GM12892 (cell line): ENCODE data around the gene SRI.

Experiments used
- DNase-seq: peaks from one replicate; pipeline ENCODE4 v3.0.0; 2011; ENCODE audit not compliant: insufficient read length
- FAIRE-seq: peaks from 2 replicates; lab custom pipeline; 2011; peaks lifted over from hg19 to GRCh38; lab: Jason Lieb, UNC
- POLR2A ChIP-seq: IDR thresholded peaks from 2 replicates; pipeline ENCODE4 v1.6.1; 2011; ENCODE audit warnings: low read depth, low read length, control low read depth
- POLR2AphosphoS5 ChIP-seq: IDR thresholded peaks from 2 replicates; pipeline ENCODE4 v1.6.1; 2011; ENCODE audit warnings: low read depth, low read length, control low read depth
- TAF1 ChIP-seq: IDR thresholded peaks from 2 replicates; pipeline ENCODE4 v1.6.1; 2011; ENCODE audit warnings: low read depth, mild to moderate bottlenecking, control low read depth, low read length, borderline replicate concordance

Gene SRI

GRCh38 chr7:88253640-88254039, 33.8 kb upstream of the SRI start:
- DNase-seq: no peak
- no peak for FAIRE-seq
- TF ChIP-seq TAF1 (no peak), POLR2A (no peak), POLR2AphosphoS5 (no peak)

- DNase-seq (no peak), FAIRE-seq (no peak)
- no peak for TF ChIP-seq POLR2AphosphoS5
- TF ChIP-seq POLR2A: no peak
- no peak for TF ChIP-seq TAF1
These were observed 24.4 kb upstream of the SRI start for GRCh38 chr7:88244258-88244657.

GRCh38 chr7:88243345-88243909, 23.6 kb upstream of the SRI start:
- DNase-seq (no peak), FAIRE-seq (peak; percentile 81)
- TF ChIP-seq POLR2A (no peak), POLR2AphosphoS5 (no peak), TAF1 (no peak)

GRCh38 chr7:88239852-88240251, 20.0 kb upstream of the SRI start:
- TF ChIP-seq POLR2A (no peak), POLR2AphosphoS5 (no peak), TAF1 (no peak)
- DNase-seq: no peak
- FAIRE-seq: no peak

GRCh38 chr7:88233828-88234227, 14.0 kb upstream of the SRI start:
- no peak for TF ChIP-seq TAF1
- TF ChIP-seq POLR2A: no peak
- no peak for TF ChIP-seq POLR2AphosphoS5
- no peak for DNase-seq
- no peak for FAIRE-seq

GRCh38 chr7:88230646-88231045, 10.8 kb upstream of the SRI start:
- FAIRE-seq (no peak), DNase-seq (no peak)
- TF ChIP-seq POLR2AphosphoS5: no peak

GRCh38 chr7:88229302-88229995, 9.6 kb upstream of the SRI start:
- TF ChIP-seq POLR2A: no peak
- TF ChIP-seq POLR2AphosphoS5: no peak
- TF ChIP-seq TAF1: no peak
- FAIRE-seq (no peak), DNase-seq (no peak)

GRCh38 chr7:88226886-88227516, 7.2 kb upstream of the SRI start:
- no peak for FAIRE-seq

GRCh38 chr7:88226201-88226600, 6.4 kb upstream of the SRI start:
- FAIRE-seq: no peak
- TF ChIP-seq POLR2AphosphoS5: no peak
- TF ChIP-seq POLR2A: no peak
- no peak for TF ChIP-seq TAF1
- DNase-seq: no peak

More at GRCh38 chr7:88226886-88227516, 7.2 kb upstream of the SRI start:
- no peak for DNase-seq
- TF ChIP-seq POLR2AphosphoS5: no peak
- no peak for TF ChIP-seq TAF1
- TF ChIP-seq POLR2A: no peak

- FAIRE-seq: no peak
- DNase-seq: no peak
- TF ChIP-seq POLR2A (no peak), TAF1 (no peak), POLR2AphosphoS5 (no peak)
These were observed 4.9 kb upstream of the SRI start for GRCh38 chr7:88224601-88225275.

GRCh38 chr7:88223265-88223664, 3.4 kb upstream of the SRI start:
- no peak for FAIRE-seq

More at GRCh38 chr7:88223265-88223664, 3.4 kb upstream of the SRI start:
- DNase-seq: no peak
- TF ChIP-seq POLR2A: no peak
- TF ChIP-seq POLR2AphosphoS5: no peak
- TF ChIP-seq TAF1: no peak
